DMS53 treated with DMSO at 0.1 percent for 48 hours (cell line): Measurements from ENCODE around the gene USP12.
"Not testable (repeated sequence)": the region's sequence is repeated elsewhere in the genome, so short reads cannot be mapped to it uniquely, and the experiment has no call there.

Experiments
- DNase-seq: peaks from one replicate; lab custom pipeline; 2025; ENCODE audit not compliant: unreplicated experiment; lab: John Stamatoyannopoulos, UW

USP12 gene

GRCh38 chr13:27124571-27124970, 47.0 kb downstream of the USP12 start:
- no peak for DNase-seq

GRCh38 chr13:27123445-27123844, 48.2 kb downstream of the USP12 start:
- not testable (repeated sequence) for DNase-seq

GRCh38 chr13:27122036-27122435, 49.6 kb downstream of the USP12 start:
- no peak for DNase-seq

DNA sequence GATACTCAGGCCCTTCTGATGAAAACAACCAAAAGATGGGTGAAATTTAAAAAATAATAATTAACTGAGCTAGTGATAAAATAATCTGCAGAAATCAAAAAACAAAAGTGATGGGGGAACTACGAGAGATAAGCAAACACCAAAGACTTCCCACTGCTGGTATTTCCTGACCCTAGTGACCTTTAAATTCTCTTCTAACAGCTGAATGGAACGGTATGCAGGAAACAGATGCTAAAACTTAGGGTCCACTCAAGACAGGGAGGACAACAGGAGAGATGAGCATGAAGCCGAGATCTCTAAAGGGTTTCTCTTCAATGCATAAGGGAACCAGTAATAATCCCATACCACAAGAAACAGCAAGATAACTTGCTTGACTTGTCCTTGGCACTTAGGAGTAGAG, 50.8 kb downstream of the USP12 start:
- no peak for DNase-seq

GRCh38 chr13:27120011-27120410, 51.6 kb downstream of the USP12 start:
- no peak for DNase-seq

DNA sequence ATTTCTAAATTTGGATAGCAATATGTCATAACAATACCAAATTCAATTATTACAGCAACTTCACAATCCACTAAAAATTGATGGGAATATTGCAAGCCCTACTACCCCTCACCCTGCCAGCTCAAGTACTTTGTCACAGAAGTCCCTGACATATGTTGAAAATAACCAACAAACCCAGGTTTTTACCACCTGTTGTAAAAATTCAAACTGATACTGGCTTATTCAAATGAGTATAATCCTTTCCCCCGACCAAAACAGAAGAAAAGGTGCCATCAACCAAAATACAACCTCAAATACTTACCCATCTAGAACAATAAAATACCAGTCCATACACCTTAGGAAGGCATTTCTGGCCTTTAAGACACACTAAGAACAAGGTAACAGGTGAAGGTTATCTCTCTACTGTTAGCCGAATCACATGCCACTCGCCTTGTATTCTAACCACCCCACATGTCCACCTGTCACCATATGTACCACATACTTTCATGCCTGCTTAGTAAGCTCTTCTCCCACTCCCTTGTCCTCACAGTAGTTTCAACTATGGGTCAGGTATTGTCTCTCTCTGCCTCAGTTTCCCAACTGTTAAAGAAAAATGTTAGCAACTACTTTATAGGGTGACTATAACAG, 53.1 kb downstream of the USP12 start:
- DNase-seq: no peak

DNA sequence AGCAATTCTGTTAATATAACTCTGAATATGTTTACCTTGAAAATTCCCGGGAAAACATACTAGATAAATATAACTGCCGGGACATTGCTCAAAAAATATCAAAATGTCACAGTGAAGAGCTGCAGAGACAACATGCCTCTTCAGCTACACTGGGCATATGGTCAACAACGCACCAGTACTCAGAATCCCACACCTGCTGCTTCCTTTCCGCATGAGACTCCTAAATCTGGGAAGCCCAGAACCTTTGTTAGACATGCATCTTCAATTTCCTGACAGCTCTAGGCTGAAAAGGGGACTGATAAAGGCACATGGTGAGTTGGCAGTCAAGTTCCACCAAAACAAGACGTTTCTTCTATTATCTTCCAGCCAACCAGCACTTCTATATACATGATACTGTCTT, 53.7 kb downstream of the USP12 start:
- DNase-seq: peak; percentile 47

DNA sequence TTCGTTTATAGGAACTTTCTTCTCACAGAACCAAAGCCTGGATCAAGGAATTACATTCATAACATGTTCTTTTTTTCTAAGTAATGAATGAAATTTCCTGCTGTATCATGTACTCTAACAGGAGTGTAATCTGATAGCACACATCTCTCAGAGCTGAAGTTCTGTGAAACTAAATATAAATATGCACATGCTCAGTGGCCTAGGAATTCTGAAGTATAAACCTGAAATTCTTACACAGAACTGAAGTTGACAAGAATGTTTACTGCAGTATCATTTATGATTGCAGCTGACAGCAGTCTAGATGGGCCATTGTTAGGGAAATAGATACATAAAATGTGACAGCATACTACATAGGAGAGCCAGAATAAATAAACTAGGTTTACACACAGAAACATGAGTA, 54.5 kb downstream of the USP12 start:
- DNase-seq: peak; percentile 30

GRCh38 chr13:27113436-27113835, 58.2 kb downstream of the USP12 start:
- no peak for DNase-seq

- DNase-seq: no peak
These were observed 59.6 kb downstream of the USP12 start for GRCh38 chr13:27112006-27112405.

DNA sequence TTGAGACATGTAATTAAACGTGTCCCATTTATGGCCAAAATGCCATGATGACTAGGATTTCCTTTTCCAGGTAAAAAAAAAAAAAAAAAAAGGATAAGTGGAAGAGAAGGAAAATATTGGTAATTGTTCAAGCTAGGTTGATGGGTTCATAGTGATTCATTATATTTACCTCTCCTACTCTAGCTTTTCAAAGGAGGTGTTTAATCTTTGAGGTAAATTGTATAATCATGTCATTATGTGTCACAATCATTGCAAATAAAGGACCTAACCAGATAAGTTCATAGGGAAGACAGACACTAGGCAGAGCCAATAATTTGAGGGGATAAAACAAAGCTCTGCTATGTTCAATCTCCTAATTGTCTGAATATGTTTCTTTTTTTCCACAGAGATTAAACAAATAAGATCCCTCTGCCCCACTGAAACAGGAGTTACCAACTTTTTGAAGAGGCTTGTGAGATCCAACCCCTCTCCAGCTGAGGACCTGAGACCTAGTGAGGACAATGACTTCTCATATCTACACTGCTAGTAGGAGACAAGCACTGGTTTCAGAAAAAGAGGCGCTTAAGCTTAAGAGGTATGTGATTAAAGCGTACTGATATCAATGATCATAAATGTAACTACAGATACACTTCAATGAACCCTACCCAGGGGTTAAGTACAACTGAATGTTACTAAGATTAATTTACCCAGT, 61.4 kb downstream of the USP12 start:
- DNase-seq: no peak

- DNase-seq: no peak
These were observed 65.5 kb downstream of the USP12 start for GRCh38 chr13:27106144-27106543.

DNA sequence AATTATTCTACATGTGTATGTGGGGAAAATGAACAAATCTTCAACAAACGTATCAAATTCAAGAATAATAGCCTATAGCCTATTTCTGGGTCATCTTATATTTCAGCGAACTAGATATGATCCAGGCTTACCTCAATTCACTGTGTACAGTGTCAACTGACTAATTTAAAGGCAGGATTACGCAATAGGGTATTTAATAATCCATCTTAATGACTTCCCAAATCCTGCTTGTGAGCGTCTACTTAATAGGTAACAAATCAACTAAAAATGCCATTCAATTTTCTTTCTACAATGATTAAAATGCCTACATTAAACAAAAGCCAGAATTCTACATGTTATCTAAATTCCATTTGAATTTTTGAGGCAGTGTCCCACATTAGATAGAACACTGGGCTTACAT, 67.0 kb downstream of the USP12 start:
- no peak for DNase-seq

GRCh38 chr13:27101847-27102246, 69.8 kb downstream of the USP12 start:
- DNase-seq: no peak

DNA sequence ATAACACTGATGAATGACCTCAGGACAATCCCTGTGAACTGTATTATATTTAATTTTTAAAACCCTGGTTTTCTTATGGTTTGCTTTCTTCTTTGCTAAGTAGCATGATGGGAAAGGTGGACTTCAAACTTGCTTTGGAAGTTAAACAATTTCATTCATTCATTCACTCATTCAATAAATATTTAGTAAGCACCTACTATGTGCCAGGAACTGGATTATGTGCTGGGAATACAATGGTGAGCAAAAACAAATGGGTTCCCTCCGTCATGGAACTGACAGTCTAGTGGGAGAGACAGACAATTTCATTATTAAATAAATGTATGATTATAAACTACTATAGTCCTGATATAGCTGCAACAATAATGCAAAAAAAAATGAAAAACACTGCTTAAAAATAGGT, 70.3 kb downstream of the USP12 start:
- no peak for DNase-seq

GRCh38 chr13:27097691-27098090, 73.9 kb downstream of the USP12 start:
- DNase-seq: no peak

DNA sequence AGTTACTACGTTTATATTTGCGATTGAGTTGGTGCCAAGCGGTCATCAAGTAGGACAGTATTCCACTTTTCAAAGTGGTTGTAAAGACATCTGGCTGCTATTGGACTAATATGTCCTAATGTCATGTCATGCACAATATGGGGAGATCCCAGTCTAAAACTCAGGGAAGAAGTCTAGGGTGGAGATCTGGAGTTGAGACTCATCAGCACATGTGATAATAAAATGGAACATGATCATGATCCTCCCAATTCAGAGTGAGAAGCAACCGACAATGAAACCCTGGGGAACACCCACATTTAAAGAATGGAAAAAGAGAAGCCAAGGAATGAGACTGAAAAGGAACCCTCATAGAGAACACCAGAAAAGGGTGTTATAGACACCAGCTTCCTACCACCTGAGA, 80.2 kb downstream of the USP12 start:
- DNase-seq: no peak

GRCh38 chr13:27088619-27089018, 83.0 kb downstream of the USP12 start:
- no peak for DNase-seq

- DNase-seq: no peak
These were observed 84.9 kb downstream of the USP12 start for GRCh38 chr13:27086599-27087265.

DNA sequence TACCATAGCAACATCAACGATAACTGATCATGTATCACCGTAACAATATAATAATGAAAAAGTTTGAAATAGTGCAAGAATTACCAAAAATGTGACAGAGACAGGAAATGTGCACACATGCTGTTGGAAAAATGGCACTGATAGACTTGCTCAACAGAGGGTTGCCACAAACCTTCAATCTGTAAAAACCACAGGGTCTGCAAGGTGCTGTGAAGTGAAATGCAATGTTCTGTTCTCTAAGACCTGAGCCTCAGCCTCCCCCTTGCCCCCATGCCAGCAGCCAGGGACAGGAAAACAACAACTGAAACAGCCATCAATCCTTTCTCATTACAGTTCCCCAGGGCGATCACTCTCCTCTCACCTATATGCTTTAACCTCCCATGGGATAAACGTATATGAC, 88.4 kb downstream of the USP12 start:
- DNase-seq: no peak

DNA sequence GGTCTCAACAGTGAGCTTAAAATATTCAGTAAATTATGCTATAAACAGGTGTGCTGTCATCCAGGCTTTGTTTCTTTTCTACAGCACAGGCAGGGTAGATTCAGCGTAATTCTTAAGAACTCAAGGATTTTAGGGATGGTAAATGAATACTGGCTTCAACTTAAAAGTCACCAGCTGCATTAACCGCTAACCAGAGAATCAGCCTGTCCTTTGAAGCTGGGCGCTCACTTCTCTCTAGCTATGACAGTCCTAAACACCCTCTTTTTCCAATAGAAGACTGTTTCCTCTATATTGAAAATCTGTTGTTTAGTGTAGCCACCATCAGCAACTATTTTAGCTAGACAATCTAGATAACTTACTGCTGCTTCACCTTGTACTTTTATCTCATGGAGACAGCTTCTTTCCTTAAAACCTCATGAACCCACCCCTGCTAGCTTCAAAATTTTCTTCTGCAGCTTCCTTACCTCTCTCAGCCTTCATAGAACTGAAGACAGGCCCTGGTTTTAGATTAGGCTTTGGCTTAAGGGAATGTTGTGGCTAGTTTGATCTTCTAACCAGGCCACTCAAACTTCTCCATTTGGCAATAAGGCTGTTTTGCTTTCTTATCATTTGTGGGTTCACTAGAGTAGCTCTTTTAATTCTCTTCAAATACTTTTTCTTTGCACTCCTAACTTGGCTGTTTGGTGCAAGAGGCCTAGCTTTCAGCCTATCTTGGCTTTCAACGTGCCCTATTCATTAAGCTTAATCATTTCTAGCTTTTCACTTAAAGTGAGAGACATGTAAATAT, 89.5 kb downstream of the USP12 start:
- no peak for DNase-seq
